ENCODE results near the gene RTBDN.
A peak's percentile ranks its signal among the peaks of the same experiment; 100 is the strongest.
"Not testable (repeated sequence)": the region's sequence is repeated elsewhere in the genome, so short reads cannot be mapped to it uniquely, and the experiment has no call there.

The RTBDN gene

GRCh38 chr19:12817810-12818209 lies 16.6 kb downstream of the RTBDN start:
- DNase-seq (ENCODE audit: low spot score), result not testable (repeated sequence)

GRCh38 chr19:12817188-12817587 lies 17.2 kb downstream of the RTBDN start:
- DNase-seq (ENCODE audit: low spot score), result not testable (repeated sequence)

GRCh38 chr19:12815088-12815487 lies 19.3 kb downstream of the RTBDN start:
- no peak for DNase-seq (ENCODE audit: low spot score)

GRCh38 chr19:12806242-12807081 lies 27.9 kb downstream of the RTBDN start, which contains the start of gene RNASEH2A:
TSS of gene RNASEH2A (plus strand) at chr19:12806584. CDS start at chr19:12806674, 90 bp downstream.
- peak; percentile 82 for DNase-seq (ENCODE audit: low spot score)

GRCh38 chr19:12804051-12804450 lies 30.3 kb downstream of the RTBDN start:
- no peak for DNase-seq (ENCODE audit: low spot score)

- no peak for DNase-seq (ENCODE audit: low spot score)
Measured at GRCh38 chr19:12802267-12803106, 31.9 kb downstream of the RTBDN start.

- DNase-seq (ENCODE audit: low spot score), result peak; percentile 59
Measured at GRCh38 chr19:12801466-12802266, 32.7 kb downstream of the RTBDN start, which contains the start of the genes PRDX2 and THSD8. TSS of gene PRDX2 (minus strand) at chr19:12801800. CDS start at chr19:12801261, 539 bp downstream. TSS of gene THSD8 (plus strand) at chr19:12802069. CDS start at chr19:12802072, 3 bp downstream.

GRCh38 chr19:12800923-12801465 lies 33.4 kb downstream of the RTBDN start:
- DNase-seq (ENCODE audit: low spot score), result no peak

GRCh38 chr19:12800466-12800770 lies 34.0 kb downstream of the RTBDN start:
- DNase-seq (ENCODE audit: low spot score), result no peak

GRCh38 chr19:12799742-12800465 lies 34.5 kb downstream of the RTBDN start:
- DNase-seq (ENCODE audit: low spot score), result no peak

- DNase-seq (ENCODE audit: low spot score), result not testable (repeated sequence)
Measured at GRCh38 chr19:12797607-12798006, 36.8 kb downstream of the RTBDN start.

GRCh38 chr19:12797141-12797587 lies 37.2 kb downstream of the RTBDN start:
- DNase-seq (ENCODE audit: low spot score), result no peak

GRCh38 chr19:12796146-12797071 lies 38.0 kb downstream of the RTBDN start:
- peak; percentile 84 for DNase-seq (ENCODE audit: low spot score)

- DNase-seq (ENCODE audit: low spot score), result no peak
Measured at GRCh38 chr19:12794971-12795381, 39.4 kb downstream of the RTBDN start.

GRCh38 chr19:12794196-12794941 lies 40.0 kb downstream of the RTBDN start:
- DNase-seq (ENCODE audit: low spot score), result no peak

- peak; percentile 95 for DNase-seq (ENCODE audit: low spot score)
Measured at GRCh38 chr19:12793290-12794195, 40.8 kb downstream of the RTBDN start.

GRCh38 chr19:12792853-12793289 lies 41.5 kb downstream of the RTBDN start:
- DNase-seq (ENCODE audit: low spot score), result no peak

All from pons (tissue), 1 donor.